HG02763 (cell line): Measurements from ENCODE around the gene ATP10A.
"Not testable (repeated sequence)": the region's sequence is repeated elsewhere in the genome, so short reads cannot be mapped to it uniquely, and the experiment has no call there.

ENCODE experiments used
- ATAC-seq: cut with Tn5 transposase; IDR thresholded peaks from one replicate; pipeline ENCODE4 v1.9.1; 2021; ENCODE audit warnings: mild to moderate bottlenecking, moderate library complexity; ENCODE audit not compliant: unreplicated experiment

The ATP10A gene

GRCh38 chr15:25883463-25884259, 20.5 kb upstream of the ATP10A start:
- no peak for ATAC-seq

GRCh38 chr15:25882466-25882865, 19.3 kb upstream of the ATP10A start:
- ATAC-seq, result no peak

- not testable (repeated sequence) for ATAC-seq
Measured at GRCh38 chr15:25880877-25881276, 17.8 kb upstream of the ATP10A start.

- ATAC-seq, result no peak
Measured at GRCh38 chr15:25880411-25880810, 17.3 kb upstream of the ATP10A start.

GRCh38 chr15:25879438-25879837, 16.3 kb upstream of the ATP10A start:
- no peak for ATAC-seq

GRCh38 chr15:25877681-25878080, 14.6 kb upstream of the ATP10A start:
- ATAC-seq, result no peak

- ATAC-seq, result no peak
Measured at GRCh38 chr15:25876231-25877140, 13.4 kb upstream of the ATP10A start.

GRCh38 chr15:25875566-25875965, 12.4 kb upstream of the ATP10A start:
- ATAC-seq, result no peak

GRCh38 chr15:25874379-25874778, 11.3 kb upstream of the ATP10A start:
- ATAC-seq, result no peak

- ATAC-seq, result no peak
Measured at GRCh38 chr15:25871403-25871802, 8.3 kb upstream of the ATP10A start.

- no peak for ATAC-seq
Measured at GRCh38 chr15:25870938-25871337, 7.8 kb upstream of the ATP10A start.

- no peak for ATAC-seq
Measured at GRCh38 chr15:25869701-25870100, 6.6 kb upstream of the ATP10A start.

GRCh38 chr15:25866874-25867273, 3.7 kb upstream of the ATP10A start:
- ATAC-seq, result no peak

GRCh38 chr15:25866251-25866650, 3.1 kb upstream of the ATP10A start:
- ATAC-seq, result no peak

GRCh38 chr15:25864966-25865365, 1.8 kb upstream of the ATP10A start:
- no peak for ATAC-seq

GRCh38 chr15:25863968-25864580, 947 bp upstream of the ATP10A start:
- no peak for ATAC-seq

GRCh38 chr15:25862472-25863110, 536 bp downstream of the ATP10A start:
- no peak for ATAC-seq

GRCh38 chr15:25862071-25862471, 1.1 kb downstream of the ATP10A start:
- ATAC-seq, result no peak

GRCh38 chr15:25860885-25861866, 2.0 kb downstream of the ATP10A start:
- no peak for ATAC-seq
